Liver (tissue), 9 donors: Measurements from ENCODE around the gene NR2E1. TPM values are rescaled to one million over a fixed set of nuclear protein-coding genes. Genes with fewer than 3 reads are reported as not detected.

Experiments used
- DNase-seq: peaks from one replicate; pipeline ENCODE4 v3.0.0-alpha.2; 2017; ENCODE audit warnings: low spot score
- H3K27ac ChIP-seq, 2 donors: one replicate each; pipeline ENCODE4 v1.7.0; 2013; ENCODE audit warnings: inconsistent platforms in 2 of 2, low read length in 2 of 2, control low read depth in 1 of 2, low read depth in 1 of 2, mild to moderate bottlenecking in 1 of 2
- H3K27me3 ChIP-seq, 4 donors: one replicate each; pipeline versions ENCODE4 v1.6.1 to v1.7.0; 2013; ENCODE audit warnings: low read length in 3 of 4, inconsistent platforms in 1 of 4, mild to moderate bottlenecking in 1 of 4, moderate library complexity in 1 of 4; ENCODE audit not compliant: control insufficient read depth in 4 of 4, insufficient read depth in 4 of 4
- H3K36me3 ChIP-seq, 4 donors: one replicate each; pipeline versions ENCODE4 v1.6.1 to v1.7.0; 2013; ENCODE audit warnings: low read length in 3 of 4, mild to moderate bottlenecking in 3 of 4, low read depth in 1 of 4, moderate library complexity in 1 of 4; ENCODE audit not compliant: control insufficient read depth in 4 of 4, insufficient read depth in 3 of 4
- H3K4me1 ChIP-seq, 4 donors: one replicate each; pipeline versions ENCODE4 v1.6.1 to v1.7.0; 2013; ENCODE audit warnings: low read length in 3 of 4, mild to moderate bottlenecking in 3 of 4, moderate library complexity in 1 of 4; ENCODE audit not compliant: control insufficient read depth in 4 of 4, insufficient read depth in 4 of 4
- H3K4me3 ChIP-seq, 3 donors: one replicate each; pipeline versions ENCODE4 v1.6.1 to v1.7.0; 2013; ENCODE audit warnings: low read length in 3 of 3, control low read depth in 1 of 3, low read depth in 1 of 3, mild to moderate bottlenecking in 1 of 3
- H3K9ac ChIP-seq, 2 donors: one replicate each; pipeline ENCODE4 v1.7.0; 2013; ENCODE audit warnings: low read length in 2 of 2, mild to moderate bottlenecking in 2 of 2, moderate library complexity in 2 of 2, control low read depth in 1 of 2, low read depth in 1 of 2
- H3K9me3 ChIP-seq, 4 donors: one replicate each; pipeline versions ENCODE4 v1.6.1 to v1.7.0; 2013; ENCODE audit warnings: low read length in 3 of 4; ENCODE audit not compliant: control insufficient read depth in 4 of 4
- FOXA2 ChIP-seq: IDR thresholded peaks from 2 replicates; pipeline ENCODE4 v1.6.1; 2016; ENCODE audit warnings: antibody characterized with exemption
- HNF4A ChIP-seq, 2 donors: conservative IDR thresholded peaks; 2 replicates each; pipeline ENCODE4 v1.6.1; 2016; ENCODE audit warnings: antibody characterized with exemption in 2 of 2, mild to moderate bottlenecking in 2 of 2
- JUND ChIP-seq, 2 donors: IDR thresholded peaks; 2 replicates each; pipeline ENCODE4 v1.6.1; 2016; ENCODE audit warnings: antibody characterized with exemption in 2 of 2
- RXRA ChIP-seq, 2 donors: IDR thresholded peaks; 2 replicates each; pipeline ENCODE4 v1.6.1; 2017 to 2018; ENCODE audit warnings: antibody characterized with exemption in 2 of 2, mild to moderate bottlenecking in 1 of 2
- TAF1 ChIP-seq: conservative IDR thresholded peaks from 2 replicates; pipeline ENCODE4 v1.6.1; 2016; ENCODE audit warnings: antibody characterized with exemption, mild to moderate bottlenecking
- WGBS: extraction: QIAGEN DNeasy Blood & Tissue Kit; methylation state at CpG from one replicate; pipeline ENCODE4 v1.1.7; 2013; 5-methylcytosine and 5-hydroxymethylcytosine counted together
- polyA plus RNA-seq, 2 donors: library from polyadenylated mRNA; stranded (reverse) in 1 of 2; unstranded in 1 of 2; fragments of 200-250 nt in 1 of 2; fragments of >200 nt in 1 of 2; fragmentation: Nextera tagmentation in 1 of 2; extraction: Ambion mirVana in 1 of 2; gene quantifications; one replicate each; pipeline versions ENCODE4 v1.2.1 to v1.2.3, GENCODE V29; 2013 to 2015
- total RNA-seq, 2 donors: library from RNA; depleted of rRNA; stranded (reverse); fragments of >200 nt; gene quantifications; one replicate each; pipeline ENCODE4 v1.2.3, GENCODE V29; 2014
- TF ChIP-seq, protein P1 (sequence below): IDR thresholded peaks from 2 replicates; pipeline ENCODE4 v1.6.1; 2016; ENCODE audit warnings: antibody characterized with exemption
- TF ChIP-seq, protein P2 (sequence below): fragments of 150-350 bp; IDR thresholded peaks from 2 replicates; pipeline ENCODE4 v1.5.1; 2017; ENCODE audit warnings: improper control_type of control experiment, low read depth, low read length; ENCODE audit not compliant: missing input control
- TF ChIP-seq, protein P3 (sequence below): IDR thresholded peaks from 2 replicates; pipeline ENCODE4 v1.6.1; 2016; ENCODE audit warnings: antibody characterized with exemption, mild to moderate bottlenecking
- donor health status: healthy.
- donor health status: healthy.
- donor health status: healthy.
- donor health status: healthy.
- donor health status: healthy.

The NR2E1 gene
- total and polyA plus RNA-seq, 4 donors, result not detected

DNA sequence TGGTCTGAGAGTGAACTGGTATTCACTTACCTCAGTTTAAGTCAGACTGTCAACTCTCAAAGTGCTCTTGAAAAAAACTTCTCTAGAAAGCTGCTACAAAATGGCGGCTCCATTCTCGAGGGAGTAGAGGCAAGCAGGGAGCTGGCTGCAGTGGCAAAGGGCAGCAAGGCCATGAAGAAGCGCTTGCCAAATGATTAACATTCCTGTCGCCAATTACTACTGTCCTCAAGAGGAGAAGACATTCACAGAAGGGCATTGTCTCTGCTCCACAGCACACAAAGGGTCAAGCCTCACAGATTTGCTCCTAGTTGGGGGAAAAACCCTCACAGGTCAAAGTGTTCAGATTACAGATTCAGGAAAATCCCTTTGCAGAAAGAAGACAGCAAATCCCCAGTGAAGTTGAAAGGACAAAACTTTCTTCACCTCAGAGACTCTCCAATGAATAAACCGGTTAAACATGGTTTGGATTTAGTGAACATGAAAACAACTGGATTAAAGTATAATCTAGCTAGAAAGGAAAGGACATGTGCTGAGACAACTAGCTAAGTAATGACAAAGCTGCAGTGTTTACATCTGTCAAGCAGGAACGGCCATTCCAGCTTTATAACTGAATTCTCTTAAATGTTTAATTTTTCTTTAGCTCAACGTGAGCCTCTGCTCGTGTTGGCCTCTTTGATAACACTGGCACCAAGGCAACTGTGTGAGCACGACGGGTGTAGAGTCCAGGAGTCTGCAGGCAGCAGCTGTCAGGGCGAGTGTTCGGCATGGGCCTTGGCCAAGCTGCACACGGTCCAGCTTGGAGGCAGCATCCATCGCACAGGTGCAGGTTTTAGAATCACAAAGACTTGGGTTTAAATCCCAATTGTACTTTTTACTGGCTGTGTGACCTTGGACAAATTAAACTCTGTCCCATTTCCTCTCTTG is 37.6 kb downstream of the NR2E1 start:
- peaks cover 1 to 11% (median 7%) of the 10 kb centered on the region in 4 donors for H3K4me1 ChIP-seq
- no peak for DNase-seq
- peaks cover 0 to 4% (median 0%) of the 10 kb centered on the region in 4 donors for H3K36me3 ChIP-seq
- H3K9ac ChIP-seq, result no peak overlapping the region
- H3K9me3 ChIP-seq, result no peaks in the 10 kb centered on the region
- H3K27ac ChIP-seq, result no peak overlapping the region
- WGBS, result 47% methylated on average over 14 of the region's 14 CpGs
- no peak overlapping the region for H3K4me3 ChIP-seq
- no peaks in the 10 kb centered on the region for H3K27me3 ChIP-seq
- TF ChIP-seq HNF4A (conservative IDR thresholded peaks at IDR 0.05), result peak; percentile 32 to 59
- TF ChIP-seq, protein P1, sequence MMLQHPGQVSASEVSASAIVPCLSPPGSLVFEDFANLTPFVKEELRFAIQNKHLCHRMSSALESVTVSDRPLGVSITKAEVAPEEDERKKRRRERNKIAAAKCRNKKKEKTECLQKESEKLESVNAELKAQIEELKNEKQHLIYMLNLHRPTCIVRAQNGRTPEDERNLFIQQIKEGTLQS, result no peak

DNA sequence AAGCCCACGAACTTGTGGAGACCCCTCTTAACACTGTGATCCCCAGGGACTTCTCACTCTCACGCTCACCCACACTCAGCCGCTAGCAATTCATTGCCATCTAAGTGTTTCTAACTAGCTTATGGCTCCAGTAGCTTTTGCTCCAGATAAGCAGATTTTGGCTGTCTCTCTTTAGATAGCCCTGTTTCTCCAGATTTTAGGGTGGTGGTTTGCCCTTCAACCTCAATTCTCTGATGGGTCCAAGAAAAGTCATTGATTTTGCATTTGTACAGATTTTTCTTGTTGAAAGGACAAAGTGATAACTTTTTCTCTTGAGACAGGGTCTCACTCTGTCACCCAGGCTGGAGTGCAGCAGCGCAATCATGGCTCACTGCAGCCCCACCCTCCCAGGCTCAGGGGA is 41.2 kb downstream of the NR2E1 start:
- Histone ChIP-seq H3K4me1 (peaks cover 0 to 4% (median 0%) of the 10 kb centered on the region in 4 donors), H3K27me3 (no peaks in the 10 kb centered on the region), H3K36me3 (peaks cover 0 to 14% (median 13%) of the 10 kb centered on the region in 4 donors), H3K9me3 (no peaks in the 10 kb centered on the region), H3K4me3 (no peak overlapping the region), H3K9ac (no peak overlapping the region), H3K27ac (no peak overlapping the region)
- TF ChIP-seq, protein P2, sequence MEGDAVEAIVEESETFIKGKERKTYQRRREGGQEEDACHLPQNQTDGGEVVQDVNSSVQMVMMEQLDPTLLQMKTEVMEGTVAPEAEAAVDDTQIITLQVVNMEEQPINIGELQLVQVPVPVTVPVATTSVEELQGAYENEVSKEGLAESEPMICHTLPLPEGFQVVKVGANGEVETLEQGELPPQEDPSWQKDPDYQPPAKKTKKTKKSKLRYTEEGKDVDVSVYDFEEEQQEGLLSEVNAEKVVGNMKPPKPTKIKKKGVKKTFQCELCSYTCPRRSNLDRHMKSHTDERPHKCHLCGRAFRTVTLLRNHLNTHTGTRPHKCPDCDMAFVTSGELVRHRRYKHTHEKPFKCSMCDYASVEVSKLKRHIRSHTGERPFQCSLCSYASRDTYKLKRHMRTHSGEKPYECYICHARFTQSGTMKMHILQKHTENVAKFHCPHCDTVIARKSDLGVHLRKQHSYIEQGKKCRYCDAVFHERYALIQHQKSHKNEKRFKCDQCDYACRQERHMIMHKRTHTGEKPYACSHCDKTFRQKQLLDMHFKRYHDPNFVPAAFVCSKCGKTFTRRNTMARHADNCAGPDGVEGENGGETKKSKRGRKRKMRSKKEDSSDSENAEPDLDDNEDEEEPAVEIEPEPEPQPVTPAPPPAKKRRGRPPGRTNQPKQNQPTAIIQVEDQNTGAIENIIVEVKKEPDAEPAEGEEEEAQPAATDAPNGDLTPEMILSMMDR, result no peak
- TF ChIP-seq RXRA (IDR thresholded peaks at IDR 0.05), result no peak
- TF ChIP-seq, protein P1, result no peak
- no peak for TF ChIP-seq FOXA2
- no peak for TF ChIP-seq TAF1
- TF ChIP-seq, protein P3, sequence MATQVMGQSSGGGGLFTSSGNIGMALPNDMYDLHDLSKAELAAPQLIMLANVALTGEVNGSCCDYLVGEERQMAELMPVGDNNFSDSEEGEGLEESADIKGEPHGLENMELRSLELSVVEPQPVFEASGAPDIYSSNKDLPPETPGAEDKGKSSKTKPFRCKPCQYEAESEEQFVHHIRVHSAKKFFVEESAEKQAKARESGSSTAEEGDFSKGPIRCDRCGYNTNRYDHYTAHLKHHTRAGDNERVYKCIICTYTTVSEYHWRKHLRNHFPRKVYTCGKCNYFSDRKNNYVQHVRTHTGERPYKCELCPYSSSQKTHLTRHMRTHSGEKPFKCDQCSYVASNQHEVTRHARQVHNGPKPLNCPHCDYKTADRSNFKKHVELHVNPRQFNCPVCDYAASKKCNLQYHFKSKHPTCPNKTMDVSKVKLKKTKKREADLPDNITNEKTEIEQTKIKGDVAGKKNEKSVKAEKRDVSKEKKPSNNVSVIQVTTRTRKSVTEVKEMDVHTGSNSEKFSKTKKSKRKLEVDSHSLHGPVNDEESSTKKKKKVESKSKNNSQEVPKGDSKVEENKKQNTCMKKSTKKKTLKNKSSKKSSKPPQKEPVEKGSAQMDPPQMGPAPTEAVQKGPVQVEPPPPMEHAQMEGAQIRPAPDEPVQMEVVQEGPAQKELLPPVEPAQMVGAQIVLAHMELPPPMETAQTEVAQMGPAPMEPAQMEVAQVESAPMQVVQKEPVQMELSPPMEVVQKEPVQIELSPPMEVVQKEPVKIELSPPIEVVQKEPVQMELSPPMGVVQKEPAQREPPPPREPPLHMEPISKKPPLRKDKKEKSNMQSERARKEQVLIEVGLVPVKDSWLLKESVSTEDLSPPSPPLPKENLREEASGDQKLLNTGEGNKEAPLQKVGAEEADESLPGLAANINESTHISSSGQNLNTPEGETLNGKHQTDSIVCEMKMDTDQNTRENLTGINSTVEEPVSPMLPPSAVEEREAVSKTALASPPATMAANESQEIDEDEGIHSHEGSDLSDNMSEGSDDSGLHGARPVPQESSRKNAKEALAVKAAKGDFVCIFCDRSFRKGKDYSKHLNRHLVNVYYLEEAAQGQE, result no peak
- 96% methylated on average over 4 of the region's 4 CpGs for WGBS
- DNase-seq, result no peak

DNA sequence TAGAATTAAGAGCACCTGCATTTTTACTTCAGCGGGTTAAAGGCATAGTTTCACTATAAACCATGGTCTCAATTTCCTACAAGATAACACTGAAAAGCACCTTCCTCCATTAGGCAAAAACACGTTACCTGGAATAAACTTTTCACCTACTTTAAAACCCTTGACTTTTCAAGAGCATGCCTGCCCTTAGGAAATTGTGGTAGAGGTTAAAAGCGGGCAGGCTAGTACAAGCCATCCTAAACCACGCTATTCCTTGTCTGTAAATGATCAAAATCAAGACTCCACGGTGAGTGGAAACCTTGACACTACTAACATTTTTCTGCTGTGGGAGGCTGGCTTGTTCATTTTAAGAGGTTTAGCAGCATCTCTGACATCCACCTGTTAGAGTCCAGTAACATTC is 43.9 kb downstream of the NR2E1 start:
- no peak for TF ChIP-seq JUND (IDR thresholded peaks at IDR 0.05)
- 89% methylated on average over 5 of the region's 5 CpGs for WGBS
- Histone ChIP-seq H3K4me3 (no peak overlapping the region), H3K27ac (no peak overlapping the region), H3K9ac (no peak overlapping the region), H3K36me3 (peaks cover 0 to 18% (median 14%) of the 10 kb centered on the region in 4 donors), H3K27me3 (no peaks in the 10 kb centered on the region), H3K4me1 (no peaks in the 10 kb centered on the region), H3K9me3 (no peaks in the 10 kb centered on the region)
- DNase-seq, result no peak
